HEK293 (cell line): ENCODE data around the gene KDM3B.

Source experiments
- CTCF ChIA-PET: fragments of 350-600 bp; formaldehyde crosslinking; extraction: SDS; loops from one replicate; lab custom pipeline; 2021; ENCODE audit warnings: antibody characterized with exemption; lab: Yijun Ruan, JAX
- POLR2A ChIA-PET: fragments of 300-600 bp; formaldehyde crosslinking; extraction: SDS; loops from one replicate; lab custom pipeline; 2020; ENCODE audit warnings: antibody characterized with exemption, inconsistent platforms; lab: Yijun Ruan, JAX
- H3K27ac ChIP-seq: fragments of 200-500 bp; sonication (Bioruptor generic); 2 replicates; pipeline ENCODE4 v1.5.1; 2014; ENCODE audit warnings: low read depth, low read length, control low read depth, inconsistent platforms; ENCODE audit errors: extremely low read depth
- H3K36me3 ChIP-seq, 2 experiments: fragments of 200-500 bp in 1 of 2; sonication (Bioruptor generic) in 1 of 2; 1 replicate in 1 of 2; 2 replicates in 1 of 2; pipeline ENCODE4 v1.5.1; 2014 to 2017; ENCODE audit warnings: inconsistent platforms in 2 of 2, low read length in 2 of 2; ENCODE audit not compliant: control insufficient read depth in 2 of 2, insufficient read depth in 1 of 2
- H3K4me1 ChIP-seq: fragments of 200-500 bp; sonication (Bioruptor generic); 2 replicates; pipeline ENCODE4 v1.5.1; 2014; ENCODE audit warnings: mild to moderate bottlenecking, low read length, inconsistent platforms; ENCODE audit not compliant: control insufficient read depth, insufficient read depth
- H3K4me3 ChIP-seq: 2 replicates; pipeline ENCODE4 v1.5.1; 2011; ENCODE audit warnings: low read depth, mild to moderate bottlenecking, control low read depth, low read length, moderate library complexity
- H3K9me3 ChIP-seq: fragments of 200-500 bp; sonication (Bioruptor generic); 2 replicates; pipeline ENCODE4 v1.5.1; 2014; ENCODE audit warnings: low read depth, low read length, inconsistent platforms; ENCODE audit not compliant: control insufficient read depth, insufficient read depth
- GLIS1 ChIP-seq: fragments of 450-650 bp; formaldehyde crosslinking; IDR thresholded peaks from 2 replicates; pipeline ENCODE4 v1.5.1; 2016; ENCODE audit warnings: missing biosample characterization, missing genetic modification characterization
- GLIS2 ChIP-seq: fragments of 450-650 bp; formaldehyde crosslinking; IDR thresholded peaks from 2 replicates; pipeline ENCODE4 v1.5.1; 2016; ENCODE audit warnings: missing biosample characterization, missing genetic modification characterization
- IKZF3 ChIP-seq: fragments of 450-650 bp; IDR thresholded peaks from 2 replicates; pipeline ENCODE4 v1.5.0; 2018; ENCODE audit warnings: missing biosample characterization, mild to moderate bottlenecking, missing genetic modification characterization, moderate library complexity
- KLF16 ChIP-seq: fragments of 450-650 bp; formaldehyde crosslinking; IDR thresholded peaks from 2 replicates; pipeline ENCODE4 v1.5.1; 2017; ENCODE audit warnings: missing biosample characterization, missing genetic modification characterization
- KLF7 ChIP-seq: fragments of 450-650 bp; formaldehyde crosslinking; IDR thresholded peaks from 2 replicates; pipeline ENCODE4 v1.5.1; 2016; ENCODE audit warnings: missing biosample characterization, missing genetic modification characterization, borderline replicate concordance
- PRDM4 ChIP-seq: fragments of 450-650 bp; formaldehyde crosslinking; IDR thresholded peaks from 2 replicates; pipeline ENCODE4 v1.5.1; 2017; ENCODE audit warnings: missing biosample characterization, missing genetic modification characterization
- YY2 ChIP-seq: fragments of 450-650 bp; formaldehyde crosslinking; IDR thresholded peaks from 2 replicates; pipeline ENCODE4 v1.5.1; 2016; ENCODE audit warnings: missing biosample characterization, missing genetic modification characterization
- ZBTB8A ChIP-seq: fragments of 450-650 bp; formaldehyde crosslinking; IDR thresholded peaks from 2 replicates; pipeline ENCODE4 v1.5.1; 2016; ENCODE audit warnings: missing biosample characterization, missing genetic modification characterization
- ZNF140 ChIP-seq: fragments of 450-650 bp; formaldehyde crosslinking; IDR thresholded peaks from 2 replicates; pipeline ENCODE4 v1.5.1; 2016; ENCODE audit warnings: missing biosample characterization, missing genetic modification characterization
- ZNF157 ChIP-seq: fragments of 450-650 bp; formaldehyde crosslinking; IDR thresholded peaks from 2 replicates; pipeline ENCODE4 v1.5.1; 2016; ENCODE audit warnings: missing biosample characterization, missing genetic modification characterization
- ZNF174 ChIP-seq: fragments of 450-650 bp; formaldehyde crosslinking; IDR thresholded peaks from 2 replicates; pipeline ENCODE4 v1.5.0; 2017; ENCODE audit warnings: missing biosample characterization, mild to moderate bottlenecking, missing genetic modification characterization
- ZNF18 ChIP-seq: fragments of 450-650 bp; formaldehyde crosslinking; IDR thresholded peaks from 2 replicates; pipeline ENCODE4 v1.5.1; 2016; ENCODE audit warnings: missing biosample characterization, missing genetic modification characterization
- ZNF223 ChIP-seq: fragments of 450-650 bp; formaldehyde crosslinking; IDR thresholded peaks from 2 replicates; pipeline ENCODE4 v1.5.1; 2016; ENCODE audit warnings: missing biosample characterization, missing genetic modification characterization
- ZNF280C ChIP-seq: fragments of 450-650 bp; formaldehyde crosslinking; IDR thresholded peaks from 2 replicates; pipeline ENCODE4 v1.5.1; 2016; ENCODE audit warnings: missing biosample characterization, missing genetic modification characterization
- ZNF335 ChIP-seq: fragments of 450-650 bp; formaldehyde crosslinking; conservative IDR thresholded peaks from 2 replicates; pipeline ENCODE4 v1.5.1; 2016; ENCODE audit warnings: missing biosample characterization, missing genetic modification characterization
- ZNF624 ChIP-seq: fragments of 450-650 bp; formaldehyde crosslinking; IDR thresholded peaks from 2 replicates; pipeline ENCODE4 v1.5.1; 2017; ENCODE audit warnings: missing biosample characterization, missing genetic modification characterization
- ZNF629 ChIP-seq: fragments of 450-650 bp; formaldehyde crosslinking; IDR thresholded peaks from 2 replicates; pipeline ENCODE4 v1.5.1; 2017; ENCODE audit warnings: missing biosample characterization, missing genetic modification characterization
- ZNF785 ChIP-seq: fragments of 450-650 bp; formaldehyde crosslinking; IDR thresholded peaks from 2 replicates; pipeline ENCODE4 v1.5.1; 2016; ENCODE audit warnings: missing biosample characterization, missing genetic modification characterization
- ZNF792 ChIP-seq: fragments of 450-650 bp; formaldehyde crosslinking; IDR thresholded peaks from 2 replicates; pipeline ENCODE4 v1.5.1; 2016; ENCODE audit warnings: missing biosample characterization, missing genetic modification characterization
- TF ChIP-seq, protein P1 (sequence below): fragments of 450-650 bp; IDR thresholded peaks from 2 replicates; pipeline ENCODE4 v1.5.1; 2018; ENCODE audit warnings: missing biosample characterization, missing genetic modification characterization
- TF ChIP-seq, protein P2 (sequence below): fragments of 450-650 bp; formaldehyde crosslinking; IDR thresholded peaks from 2 replicates; pipeline ENCODE4; 2016; ENCODE audit warnings: missing biosample characterization, missing genetic modification characterization

Gene KDM3B

DNA sequence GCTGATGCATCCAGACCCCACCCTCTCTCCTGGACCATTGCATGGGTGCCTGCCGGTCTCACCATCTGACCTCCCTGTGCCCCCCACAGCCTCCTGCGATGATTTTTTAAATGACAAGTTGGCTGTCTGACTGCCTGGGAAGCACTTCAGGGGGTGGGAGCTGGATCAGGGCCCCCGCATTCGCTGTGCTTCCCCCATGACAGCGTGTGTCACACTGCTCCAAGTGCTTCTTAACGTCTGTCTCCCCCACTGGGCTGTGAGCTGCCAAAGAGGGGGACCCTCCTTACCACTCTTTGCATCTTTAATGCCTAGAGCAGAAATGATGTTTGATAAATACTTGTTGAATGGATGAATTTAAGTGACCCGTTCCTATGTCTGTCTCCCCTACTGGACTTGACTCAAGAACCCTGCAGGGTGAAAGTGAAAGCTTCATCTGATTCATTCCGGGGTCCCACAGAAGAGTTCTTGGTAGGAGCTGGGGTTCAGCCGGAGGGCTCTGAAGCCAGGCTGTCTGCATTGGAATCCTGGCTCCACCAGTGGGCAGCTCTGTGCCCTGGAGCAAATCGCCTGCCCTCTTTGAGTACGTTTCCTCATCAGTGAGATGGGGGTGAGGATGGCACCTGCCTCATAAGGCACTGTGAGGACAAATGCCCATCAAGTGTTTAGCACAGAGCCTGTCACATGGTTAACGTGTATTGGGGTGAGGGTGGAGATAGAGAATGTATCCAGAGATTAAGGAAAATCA is 105.2 kb downstream of the KDM3B start:
- no peaks in the 10 kb centered on the region for H3K36me3 ChIP-seq
- POLR2A ChIA-PET, result no interaction called here
- CTCF ChIA-PET, result interaction anchor here (1.6 to 1.7 kb wide), 2 partner anchors 8 to 46 kb away, joined by 5 to 10 read pairs; no protein-coding TSS in a partner anchor
- no peaks in the 10 kb centered on the region for H3K9me3 ChIP-seq
- H3K4me1 ChIP-seq, result no peaks in the 10 kb centered on the region
- H3K27ac ChIP-seq, result no peak overlapping the region
- no peak overlapping the region for H3K4me3 ChIP-seq
- TF ChIP-seq KLF7 (tag by site-specific recombination) (no peak), GLIS2 (peak; percentile 31; the same call in 1 of the 2 replicates), GLIS1 (tag by site-specific recombination) (peak; percentile 44)

DNA sequence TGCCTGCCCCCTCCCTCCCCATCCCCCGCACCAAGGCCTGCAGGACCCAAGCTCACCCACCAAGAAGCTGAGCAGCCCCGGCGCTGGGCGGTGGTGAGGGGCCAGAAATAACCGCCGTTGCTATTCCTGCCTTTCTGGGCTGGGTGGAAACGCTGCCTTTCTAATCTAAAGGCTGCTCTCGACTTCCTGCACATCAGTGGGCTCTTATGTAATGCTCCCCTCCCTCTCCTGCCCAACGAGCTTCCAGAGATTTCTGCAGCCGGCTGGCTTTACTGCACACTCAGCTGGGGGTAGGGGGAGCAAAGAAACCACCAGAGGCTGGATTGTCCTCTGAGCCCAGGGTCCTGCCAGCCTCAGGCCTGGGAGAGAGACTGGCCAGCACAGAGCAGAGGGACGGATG is 105.9 kb downstream of the KDM3B start:
- Histone ChIP-seq H3K27ac (no peak overlapping the region), H3K4me3 (no peak overlapping the region), H3K4me1 (peaks cover 2% of the 10 kb centered on the region; the same call in 1 of the 2 replicates), H3K9me3 (no peaks in the 10 kb centered on the region), H3K36me3 (no peaks in the 10 kb centered on the region)
- ChIA-PET CTCF (interaction anchor here (1.6 to 1.7 kb wide), 2 partner anchors 8 to 45 kb away, joined by 5 to 10 read pairs; no protein-coding TSS in a partner anchor), POLR2A (no interaction called here)
- TF ChIP-seq ZNF335 (tag by site-specific recombination), result no peak
- TF ChIP-seq PRDM4 (tag by site-specific recombination), result 0 out of 2 replicates have a peak, but pooled peaks have one; percentile 47
- no peak for TF ChIP-seq ZNF157 (tag by site-specific recombination)
- TF ChIP-seq, protein P1, sequence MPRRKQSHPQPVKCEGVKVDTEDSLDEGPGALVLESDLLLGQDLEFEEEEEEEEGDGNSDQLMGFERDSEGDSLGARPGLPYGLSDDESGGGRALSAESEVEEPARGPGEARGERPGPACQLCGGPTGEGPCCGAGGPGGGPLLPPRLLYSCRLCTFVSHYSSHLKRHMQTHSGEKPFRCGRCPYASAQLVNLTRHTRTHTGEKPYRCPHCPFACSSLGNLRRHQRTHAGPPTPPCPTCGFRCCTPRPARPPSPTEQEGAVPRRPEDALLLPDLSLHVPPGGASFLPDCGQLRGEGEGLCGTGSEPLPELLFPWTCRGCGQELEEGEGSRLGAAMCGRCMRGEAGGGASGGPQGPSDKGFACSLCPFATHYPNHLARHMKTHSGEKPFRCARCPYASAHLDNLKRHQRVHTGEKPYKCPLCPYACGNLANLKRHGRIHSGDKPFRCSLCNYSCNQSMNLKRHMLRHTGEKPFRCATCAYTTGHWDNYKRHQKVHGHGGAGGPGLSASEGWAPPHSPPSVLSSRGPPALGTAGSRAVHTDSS, result no peak
- no peak for TF ChIP-seq YY2
- TF ChIP-seq ZNF18 (tag by site-specific recombination), result no peak
- TF ChIP-seq ZNF140 (tag by site-specific recombination), result no peak

DNA sequence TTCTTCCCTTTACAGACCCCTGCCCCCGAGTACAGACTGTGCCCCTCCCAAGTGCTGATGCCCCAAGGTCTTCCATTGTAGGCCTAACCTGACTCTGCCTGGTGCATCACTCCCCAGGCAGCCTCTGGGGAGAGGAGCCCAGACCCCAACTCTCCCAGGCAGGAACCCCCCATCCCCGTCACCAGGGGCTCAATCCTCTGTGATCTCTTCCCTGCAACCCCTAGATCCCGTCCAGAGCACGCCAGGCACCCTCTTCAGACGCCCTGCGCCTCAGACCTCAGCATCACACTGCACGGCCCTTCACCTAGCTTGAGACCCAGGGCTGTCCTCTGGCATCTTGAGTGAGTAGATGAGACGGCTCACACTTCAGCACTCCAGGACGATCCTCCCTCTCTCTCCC is 106.4 kb downstream of the KDM3B start:
- H3K4me3 ChIP-seq, result no peak overlapping the region
- CTCF ChIA-PET, result interaction anchor here (1.6 kb wide), 1 partner anchor 9 kb away, joined by 5 read pairs; no protein-coding TSS in a partner anchor
- POLR2A ChIA-PET, result no interaction called here
- H3K36me3 ChIP-seq, result no peaks in the 10 kb centered on the region
- TF ChIP-seq ZBTB8A (tag by site-specific recombination) (no peak), ZNF223 (tag by site-specific recombination) (no peak), IKZF3 (no peak), ZNF785 (tag by site-specific recombination) (no peak), ZNF280C (no peak), ZNF792 (tag by site-specific recombination) (no peak), ZNF624 (tag by site-specific recombination) (no peak), YY2 (no peak), ZNF174 (tag by site-specific recombination) (no peak), KLF16 (tag by site-specific recombination) (no peak), ZNF629 (tag by site-specific recombination) (no peak)
- TF ChIP-seq, protein P2, sequence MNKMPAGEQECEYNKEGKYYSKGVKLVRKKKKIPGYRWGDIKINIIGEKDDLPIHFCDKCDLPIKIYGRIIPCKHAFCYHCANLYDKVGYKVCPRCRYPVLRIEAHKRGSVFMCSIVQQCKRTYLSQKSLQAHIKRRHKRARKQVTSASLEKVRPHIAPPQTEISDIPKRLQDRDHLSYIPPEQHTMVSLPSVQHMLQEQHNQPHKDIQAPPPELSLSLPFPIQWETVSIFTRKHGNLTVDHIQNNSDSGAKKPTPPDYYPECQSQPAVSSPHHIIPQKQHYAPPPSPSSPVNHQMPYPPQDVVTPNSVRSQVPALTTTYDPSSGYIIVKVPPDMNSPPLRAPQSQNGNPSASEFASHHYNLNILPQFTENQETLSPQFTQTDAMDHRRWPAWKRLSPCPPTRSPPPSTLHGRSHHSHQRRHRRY (tag by site-specific recombination), result no peak
- H3K9me3 ChIP-seq, result no peaks in the 10 kb centered on the region
- H3K27ac ChIP-seq, result no peak overlapping the region
- peaks cover 4% of the 10 kb centered on the region; the same call in 1 of the 2 replicates for H3K4me1 ChIP-seq
